ENCODE data around the gene ULK3.

Gene ULK3

DNA sequence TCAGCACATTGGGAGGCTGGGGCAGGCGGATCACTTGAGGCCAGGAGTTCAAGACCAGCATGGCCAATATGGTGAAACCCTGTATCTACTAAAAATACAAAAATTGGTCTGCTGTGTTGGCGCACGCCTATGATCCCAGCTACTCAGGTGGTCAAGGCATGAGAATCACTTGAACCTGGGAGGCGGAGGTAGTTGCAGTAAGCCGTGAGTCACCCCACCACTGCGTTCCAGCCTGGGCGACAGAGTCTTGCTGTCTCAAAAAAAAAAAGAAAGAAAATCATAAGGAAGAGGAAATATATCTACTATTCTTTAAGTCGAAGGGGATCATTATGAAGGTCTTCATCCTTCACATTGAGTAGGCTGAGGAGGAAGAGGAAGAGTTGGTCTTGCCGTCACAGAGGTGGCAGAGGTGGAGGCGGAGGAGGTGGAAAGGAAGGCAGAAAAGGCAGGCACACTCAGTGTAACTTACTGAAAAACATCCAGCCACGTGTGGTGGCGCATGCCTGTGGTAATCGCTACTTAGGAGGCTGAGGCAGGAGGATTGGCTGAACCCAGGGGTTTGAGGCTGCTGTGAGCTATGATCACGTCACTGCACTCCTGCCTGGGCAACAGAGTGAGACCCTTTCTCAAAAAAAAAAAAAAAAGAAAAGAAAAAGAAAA, 46.9 kb downstream of the ULK3 start:
- no peak for DNase-seq

DNA sequence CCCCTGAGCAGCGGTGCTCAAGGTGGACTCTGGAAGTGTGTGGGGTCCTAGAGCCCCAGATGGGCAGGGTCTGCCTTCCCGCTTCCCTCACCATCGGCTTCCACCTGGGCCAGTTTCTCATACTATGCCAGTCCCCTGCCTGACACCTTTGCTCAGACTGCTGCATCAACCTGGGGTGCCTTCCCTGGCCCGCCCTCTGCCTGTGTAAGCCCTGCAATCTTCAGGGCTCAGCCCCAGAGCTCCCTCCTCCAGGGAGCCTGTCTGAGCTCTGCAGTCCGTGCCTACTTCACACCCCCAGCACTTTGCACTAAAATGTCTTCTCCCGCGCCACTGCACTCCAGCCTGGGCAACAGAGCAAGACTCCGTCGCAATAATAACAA, 48.0 kb downstream of the ULK3 start:
- DNase-seq: no peak

DNA sequence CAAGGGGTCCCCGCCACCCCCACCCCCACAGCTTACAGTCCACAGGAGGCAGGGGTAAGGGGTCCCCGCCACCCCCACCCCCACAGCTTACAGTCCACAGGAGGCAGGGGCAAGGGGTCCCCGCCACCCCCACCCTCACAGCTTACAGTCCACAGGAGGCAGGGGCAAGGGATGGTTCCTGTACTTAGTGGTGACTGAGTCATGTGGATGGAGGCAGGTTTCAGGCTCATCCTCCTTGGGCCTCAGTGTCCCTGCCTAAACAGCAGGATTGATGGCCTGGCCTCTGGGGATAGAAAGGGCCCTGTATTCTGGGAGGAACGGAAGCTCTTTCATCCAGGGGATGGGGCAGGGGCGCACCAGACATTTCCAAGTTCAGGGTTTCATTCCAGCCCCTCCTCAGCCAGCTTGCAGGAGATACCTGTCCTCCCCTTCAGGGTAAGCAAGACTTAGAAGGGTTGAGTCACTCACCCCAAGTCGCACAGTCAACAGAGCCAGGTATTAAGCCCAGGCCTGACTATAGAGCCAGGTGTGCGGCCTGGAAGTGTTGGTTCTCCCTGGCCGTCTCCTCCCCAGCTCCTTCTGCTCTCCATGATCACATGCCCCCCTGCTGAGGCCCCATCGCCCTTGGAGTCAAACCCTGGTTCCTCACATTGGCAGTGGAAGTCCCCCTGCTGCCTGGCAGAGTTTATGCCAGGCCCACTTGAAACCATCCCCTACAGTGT, 48.5 kb downstream of the ULK3 start:
- DNase-seq: no peak

DNA sequence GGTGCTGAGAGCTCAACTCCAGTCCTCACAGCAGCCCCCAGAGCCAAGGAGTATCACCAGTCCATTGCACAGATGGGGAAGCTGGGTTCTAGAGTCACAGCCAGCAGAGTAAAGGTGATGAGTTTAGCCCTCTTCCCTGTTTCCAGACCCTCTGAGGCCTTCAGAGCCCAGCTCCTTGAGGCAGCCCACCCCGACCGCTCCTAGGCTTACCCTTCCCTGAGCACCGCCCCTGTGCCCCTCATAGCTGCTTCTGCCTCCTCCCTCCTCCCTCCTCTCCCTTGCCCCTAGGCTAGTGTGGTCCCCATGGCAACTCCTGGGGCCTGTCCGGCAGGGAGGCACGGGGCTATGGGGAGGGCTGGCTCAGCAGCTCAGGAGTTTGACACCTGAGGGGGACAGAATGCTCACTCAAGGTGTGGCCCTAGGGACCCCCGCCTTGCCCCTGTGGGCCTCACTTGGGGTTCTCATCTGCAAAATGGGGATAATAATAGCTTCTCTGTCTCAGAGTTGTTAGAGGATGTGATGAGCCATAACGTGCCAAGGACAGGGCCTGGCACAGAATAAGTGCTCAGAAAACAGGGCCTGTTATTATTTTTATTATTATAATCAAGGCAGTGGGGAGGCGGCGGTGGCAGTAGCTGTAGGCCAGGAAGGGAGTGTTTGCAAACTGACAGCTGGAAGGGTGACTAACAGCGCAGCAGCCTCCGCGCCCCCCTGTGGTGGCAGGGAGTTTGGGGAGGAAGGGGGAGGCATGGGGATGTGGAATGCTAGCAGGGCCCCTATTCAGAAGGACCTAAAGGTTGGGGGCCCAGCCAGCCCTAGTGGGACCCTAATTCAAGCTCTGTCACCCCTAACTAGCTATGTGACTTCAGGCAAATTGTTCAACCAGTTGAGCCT, 49.6 kb downstream of the ULK3 start:
- no peak for DNase-seq

DNA sequence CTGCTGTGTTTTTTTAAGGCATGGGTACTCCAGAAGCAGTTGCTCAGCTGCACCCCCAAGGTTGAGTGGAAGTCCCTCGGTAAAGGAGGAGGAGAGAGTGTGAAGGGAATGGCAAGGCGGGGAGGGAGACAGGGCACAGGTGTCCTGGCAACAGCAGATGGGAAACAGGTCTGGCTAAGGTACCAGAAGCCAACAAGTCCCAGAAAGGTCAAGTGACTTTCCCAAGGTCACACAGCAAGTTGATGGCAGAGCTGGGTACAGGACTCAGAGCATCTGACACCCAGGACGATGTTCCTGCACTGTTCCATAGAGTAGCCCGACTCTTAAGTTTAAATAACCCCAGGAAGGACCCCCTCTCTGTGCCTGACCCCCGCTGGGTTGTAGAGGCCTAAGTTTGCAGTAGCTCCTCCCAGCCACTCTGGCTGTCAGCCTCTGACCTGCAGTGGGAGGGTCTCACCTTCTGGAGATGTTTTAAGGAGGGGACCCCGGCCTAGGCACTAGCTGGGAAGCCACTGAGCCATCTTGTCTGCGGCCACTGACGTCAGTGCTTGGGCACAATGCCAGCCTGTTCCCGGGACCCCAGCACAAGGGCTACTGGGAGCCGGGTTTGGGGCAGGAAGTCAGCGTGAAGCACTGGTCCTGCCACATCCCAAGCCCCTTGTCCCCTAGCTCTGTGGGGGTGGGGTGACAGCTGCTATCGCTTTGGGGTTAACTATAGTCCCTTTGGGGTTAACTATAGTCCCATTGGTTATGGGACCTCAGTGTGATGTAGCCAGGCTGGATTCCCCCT, 50.5 kb downstream of the ULK3 start:
- DNase-seq: no peak

DNA sequence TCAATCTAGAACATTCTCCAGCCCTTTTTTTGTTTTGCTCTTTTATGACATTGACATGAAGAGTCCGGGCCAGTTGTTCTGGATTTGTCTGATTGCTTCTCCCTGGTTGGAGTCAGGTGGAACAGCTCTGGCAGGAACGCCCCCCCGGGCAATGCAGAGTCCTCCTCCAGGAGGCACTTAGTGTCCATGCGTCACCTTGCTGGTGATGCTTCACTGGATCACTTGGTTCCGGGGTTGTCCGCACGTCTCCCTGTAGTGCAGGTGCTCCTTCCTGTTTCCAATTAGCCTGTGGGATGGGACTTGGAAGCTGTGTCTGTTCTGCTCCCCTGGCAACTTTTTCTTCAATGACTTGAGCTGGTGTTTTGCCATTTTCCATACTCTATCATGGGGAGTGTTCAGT, 51.3 kb downstream of the ULK3 start:
- DNase-seq: no peak

DNA sequence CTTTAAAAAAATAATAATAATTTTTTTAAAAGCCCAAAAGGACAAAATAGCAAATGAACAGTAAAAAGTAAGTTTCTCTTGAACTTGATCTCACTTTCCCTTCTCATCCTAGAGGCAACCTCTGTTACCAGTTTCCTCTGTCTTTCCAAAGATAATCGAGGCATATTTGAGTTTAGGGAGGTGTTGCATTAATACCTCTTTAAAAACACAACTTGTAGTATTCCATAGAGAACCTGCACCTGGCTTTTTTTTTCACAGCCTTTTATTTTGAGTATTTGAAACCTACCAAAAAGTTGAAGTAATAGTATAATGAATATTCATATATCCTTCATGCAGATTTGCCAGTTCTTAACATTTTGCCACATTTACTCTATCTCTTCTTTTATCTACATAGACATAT, 51.9 kb downstream of the ULK3 start:
- DNase-seq: no peak

DNA sequence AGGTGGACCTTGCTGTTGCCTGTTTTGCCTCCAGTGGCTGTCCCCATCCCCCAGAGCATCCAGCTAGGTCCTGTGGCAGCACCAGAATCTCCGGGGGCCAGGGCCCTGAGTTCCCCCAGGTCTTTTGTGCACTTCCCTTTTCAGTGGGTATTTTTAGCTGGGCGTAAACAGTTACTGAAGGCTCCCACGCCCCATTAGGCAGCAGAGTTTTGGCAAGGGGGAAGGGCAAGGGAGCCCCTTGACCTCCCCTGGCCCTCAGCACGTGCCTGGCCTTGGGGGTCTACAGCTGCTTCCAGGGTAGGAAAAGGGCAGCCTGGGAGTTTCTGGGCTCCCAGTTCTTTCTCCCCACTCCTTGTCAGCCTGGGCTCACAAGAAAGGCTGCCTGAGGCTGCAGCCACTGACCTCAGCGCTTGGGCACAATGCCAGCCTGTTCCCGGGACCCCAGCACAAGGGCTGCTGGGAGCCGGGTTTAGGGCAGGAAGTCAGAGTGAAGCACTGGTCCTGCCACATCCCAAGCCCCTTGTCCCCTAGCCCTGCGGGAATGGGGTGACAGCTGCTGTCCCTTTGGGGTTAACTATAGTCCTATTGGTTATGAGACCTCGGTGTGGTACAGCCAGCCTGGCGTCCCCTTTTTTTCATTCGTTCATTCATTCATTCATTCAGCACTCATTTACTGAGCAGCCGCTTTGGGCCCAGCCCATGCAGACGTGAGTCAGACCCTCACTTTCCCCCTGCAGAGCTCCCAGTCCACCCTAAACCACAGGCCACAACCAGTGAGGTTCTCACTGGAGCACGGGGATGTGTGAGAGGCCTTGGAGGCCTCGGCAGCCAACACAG, 52.7 kb downstream of the ULK3 start:
- DNase-seq: no peak

DNA sequence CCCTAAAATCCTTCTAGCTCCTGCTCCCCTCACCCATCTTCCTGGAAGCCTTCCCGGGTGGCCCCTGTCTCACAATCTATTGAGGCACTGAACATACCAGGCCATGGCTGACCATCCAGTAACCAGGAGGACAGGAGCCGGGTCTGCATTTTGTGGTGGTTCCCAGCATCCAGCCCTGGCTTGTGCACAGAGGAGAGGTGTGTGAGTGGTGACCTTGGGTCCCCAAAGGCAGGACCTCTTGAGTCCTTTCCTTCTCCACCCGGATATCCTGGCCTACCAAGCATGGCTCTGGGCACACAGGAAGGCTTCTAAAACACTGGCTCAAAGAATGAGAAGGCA, 53.2 kb downstream of the ULK3 start:
- no peak for DNase-seq

DNA sequence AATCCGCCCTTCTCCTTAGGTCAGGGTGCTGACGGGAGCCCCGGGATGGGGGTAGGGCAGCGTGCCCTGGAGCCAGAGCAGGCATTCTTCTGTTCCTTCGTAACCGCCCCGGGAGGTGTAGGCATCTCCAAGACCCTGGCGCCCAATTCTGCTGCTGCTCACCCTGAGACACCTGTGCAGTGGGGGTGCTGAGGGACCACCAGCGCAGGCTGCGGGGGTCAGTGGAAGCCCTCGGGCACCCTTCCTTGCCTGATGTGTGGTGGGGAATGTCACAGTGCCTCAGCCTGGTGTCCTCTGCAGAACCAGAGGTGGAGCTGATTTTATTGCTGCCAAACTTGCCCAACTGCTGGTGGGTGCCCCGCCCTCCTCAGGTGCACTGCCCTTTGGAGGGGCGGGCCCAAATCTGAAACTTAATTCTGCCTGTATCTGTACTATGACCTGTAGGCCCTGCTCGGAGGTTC, 53.8 kb downstream of the ULK3 start:
- DNase-seq: no peak

DNA sequence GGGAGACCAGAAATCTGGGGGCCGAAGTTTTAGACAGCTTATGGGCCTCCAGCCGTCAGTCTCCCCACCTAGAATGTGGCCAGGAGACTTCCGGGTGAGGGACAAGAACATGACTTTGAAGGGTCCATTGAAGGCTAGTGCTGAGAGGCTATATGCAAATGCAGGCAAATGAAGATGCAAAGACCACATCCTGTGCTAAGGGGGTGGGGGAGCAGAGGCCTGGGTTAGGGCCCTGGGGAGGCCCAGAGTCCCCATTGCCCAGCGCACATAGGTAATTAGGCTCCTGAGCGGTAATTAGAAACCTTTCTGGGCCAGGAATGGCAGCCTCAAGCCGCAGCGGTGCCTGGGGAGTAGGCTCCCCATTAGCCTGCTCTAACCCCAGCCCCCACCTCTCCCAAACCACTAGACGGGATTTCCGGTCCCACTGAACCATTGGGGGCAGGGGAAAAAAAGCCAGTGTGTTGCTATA, 54.2 kb downstream of the ULK3 start:
- no peak for DNase-seq

DNA sequence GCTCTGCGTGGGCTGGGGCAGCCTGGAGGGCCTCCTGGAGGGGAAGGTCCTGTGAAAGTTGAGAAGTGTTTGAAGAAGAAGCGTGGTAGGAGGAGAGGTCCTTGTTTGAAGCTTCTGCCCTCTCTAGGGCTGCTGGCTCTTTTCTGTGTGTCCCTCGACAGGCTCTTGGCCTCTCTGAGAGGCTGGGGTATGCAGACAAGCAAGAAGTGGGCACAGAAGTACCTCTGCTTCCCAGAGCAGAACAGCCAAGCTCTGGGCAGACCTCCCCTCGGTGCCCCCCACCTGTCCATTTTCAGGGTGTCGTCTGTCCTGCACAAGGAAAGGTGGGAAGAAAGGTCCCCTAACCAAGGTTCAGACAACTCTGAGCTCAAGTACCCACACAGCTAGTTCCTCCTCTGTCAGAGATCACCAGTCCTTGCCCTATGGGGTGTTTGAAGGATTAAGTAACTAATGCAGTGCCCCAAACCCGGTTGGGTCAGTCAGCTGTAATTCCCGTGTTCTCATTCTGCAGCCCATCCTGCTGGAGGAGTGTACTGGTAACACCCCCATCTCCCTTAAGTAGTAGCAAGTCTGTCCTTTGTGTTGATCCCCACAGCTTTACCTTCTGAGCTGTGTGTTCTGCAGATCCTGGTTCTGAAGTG, 54.8 kb downstream of the ULK3 start:
- DNase-seq: no peak

DNA sequence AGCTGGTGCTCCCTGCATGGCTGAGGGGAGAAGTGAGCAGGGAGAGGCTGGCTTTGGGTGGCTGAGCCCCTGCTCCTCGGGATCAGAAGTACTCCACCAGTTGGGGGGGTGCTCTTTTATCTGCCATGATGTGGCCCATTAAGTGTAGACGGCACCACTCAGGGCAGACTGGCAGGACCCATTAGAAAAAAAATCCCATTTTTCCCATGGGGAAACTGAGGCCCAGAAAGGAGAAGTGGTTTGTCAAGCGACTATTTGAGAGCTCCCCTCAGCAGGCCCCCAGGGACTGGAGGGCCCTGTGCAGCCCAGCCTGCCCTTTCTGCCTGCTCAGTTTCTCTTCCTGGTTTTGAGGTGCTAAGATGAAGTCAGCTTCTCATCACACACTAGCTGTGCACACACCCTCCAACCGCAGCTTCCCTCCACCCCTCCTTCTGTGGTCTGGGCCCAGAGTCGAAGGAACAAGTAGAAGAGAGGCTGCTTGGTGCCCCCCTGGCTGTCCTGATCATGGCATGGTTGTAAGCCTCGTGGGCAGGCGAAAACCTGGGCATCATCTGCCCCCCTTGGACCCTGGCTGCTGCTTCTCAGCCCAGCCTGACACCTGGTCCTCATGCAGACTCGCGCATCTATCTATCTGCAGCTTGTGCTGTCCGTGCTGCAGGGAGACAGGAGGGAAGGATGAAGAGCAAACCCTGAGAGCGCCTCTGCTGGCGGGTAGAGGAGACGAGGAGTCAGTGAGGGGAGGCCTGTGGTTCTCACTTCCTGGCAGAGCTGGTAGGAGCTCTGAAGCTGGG, 55.5 kb downstream of the ULK3 start:
- DNase-seq: no peak

DNA sequence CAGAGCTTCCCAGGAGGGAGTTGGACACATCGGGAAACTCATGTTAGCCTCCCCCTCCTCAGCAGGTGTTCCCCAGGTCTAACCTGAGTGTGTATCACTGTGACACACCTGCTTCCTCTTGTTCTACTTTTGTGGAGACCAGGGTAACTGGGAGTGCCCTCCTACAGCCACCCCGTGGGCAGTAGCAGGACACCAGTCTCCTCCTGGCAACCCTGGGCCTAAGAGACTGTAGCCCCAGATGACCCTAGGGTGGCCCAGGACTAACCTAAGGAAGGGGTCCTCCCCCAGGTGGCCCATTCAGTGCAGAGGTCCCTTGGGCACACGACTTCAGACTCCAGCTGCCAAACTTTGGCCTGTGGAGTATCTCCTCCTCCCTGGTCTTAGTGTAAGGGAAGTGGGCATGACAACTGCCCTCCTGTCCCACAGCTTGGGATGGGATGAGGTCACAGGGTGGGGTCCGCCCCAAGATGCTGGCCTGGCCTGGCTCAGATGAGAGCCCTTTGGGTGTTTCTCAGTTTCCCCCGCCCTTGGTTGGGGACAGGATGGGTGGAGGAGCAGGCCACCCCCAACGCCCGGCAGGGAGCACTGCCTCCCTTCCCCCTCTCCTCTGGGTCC, 56.3 kb downstream of the ULK3 start:
- DNase-seq: no peak
